Measurements from ENCODE around the gene TMEM41A. TPM values are rescaled to one million over a fixed set of nuclear protein-coding genes. Genes with fewer than 3 reads are reported as not detected.

TMEM41A gene
- 10 to 100 TPM; 16.3 to 20.4 TPM for total RNA-seq

DNA sequence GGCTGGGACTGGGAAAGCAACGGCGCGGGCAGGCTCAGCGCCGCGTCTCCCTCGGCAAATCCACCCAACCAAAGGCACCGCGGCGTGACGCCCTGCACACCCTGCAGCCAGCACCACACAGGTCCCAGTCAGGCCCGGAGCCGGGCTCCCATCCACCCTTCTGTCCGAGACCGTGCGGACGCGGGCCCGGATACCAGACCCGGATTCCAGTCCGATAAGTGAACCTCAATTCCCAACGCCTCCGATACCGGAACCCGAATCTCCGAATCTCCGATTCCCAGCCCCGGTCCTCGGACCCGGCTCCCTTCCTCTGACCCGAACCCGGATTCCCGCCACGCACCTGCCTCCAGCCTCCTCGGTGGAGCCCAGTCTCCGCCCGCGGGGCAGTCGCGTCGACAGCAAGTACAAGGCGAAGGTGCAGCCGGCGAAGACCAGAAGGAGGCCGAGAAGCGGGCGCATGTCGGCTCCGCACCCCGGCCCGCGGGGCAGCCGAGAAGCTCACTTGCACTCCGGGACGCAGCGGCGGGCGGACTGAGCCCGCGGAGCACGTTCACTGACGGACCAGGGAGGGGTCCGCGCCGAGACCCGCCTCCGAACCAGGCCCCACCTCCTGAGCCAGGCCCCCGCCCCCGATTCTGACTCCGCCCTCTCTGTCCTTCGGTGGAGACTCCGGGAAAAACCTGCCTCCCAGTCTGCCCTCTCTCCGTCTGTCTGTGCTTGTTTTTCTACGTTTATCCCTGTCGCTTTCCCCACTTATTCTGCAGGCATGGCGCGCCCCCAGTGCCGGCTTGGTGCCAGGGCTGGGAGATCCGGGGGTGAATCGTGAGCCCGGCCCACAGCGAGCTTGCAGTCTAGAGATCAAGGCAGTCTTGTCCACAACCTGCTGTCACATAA lies at the start of gene TMEM41A:
Gene TMEM41A (minus strand): TSS at position 533 of the 894 bp plus-strand sequence. CDS start 74 bp downstream, at position 459.
- no peaks in the 10 kb centered on the region for H3K27me3 Mint-ChIP-seq
- H3K4me1 Mint-ChIP-seq = peaks cover 20% of the 10 kb centered on the region
- H3K4me3 Mint-ChIP-seq = peak within 1 kb of the TSS; percentile 97
- peaks cover 19% of the 10 kb centered on the region for H3K36me3 Mint-ChIP-seq
- H3K27ac Mint-ChIP-seq = peak within 1 kb of the TSS; percentile 92
- H3K9me3 Mint-ChIP-seq (ENCODE audit: low read depth) = no peaks in the 10 kb centered on the region
- peak; percentile 93 for DNase-seq
- ATAC-seq = peak; percentile 98
- CTCF ChIA-PET = interaction anchor here (0.6 to 1.3 kb wide), 3 partner anchors 60 to 87 kb away, joined by 3 to 5 read pairs (median 4); partner anchors contain the start of gene SENP2

GRCh38 chr3:185540695-185541094 lies 41.9 kb upstream of the TMEM41A start:
- DNase-seq (no peak), ATAC-seq (no peak)
- Mint-ChIP-seq H3K36me3 (peaks cover 3% of the 10 kb centered on the region), H3K4me1 (peaks cover 12% of the 10 kb centered on the region), H3K9me3 (ENCODE audit: low read depth) (no peaks in the 10 kb centered on the region), H3K27me3 (peaks cover 2% of the 10 kb centered on the region), H3K27ac (no peak overlapping the region), H3K4me3 (no peak overlapping the region)
- CTCF ChIA-PET = no interaction called here

- Mint-ChIP-seq H3K27ac (no peak overlapping the region), H3K4me1 (peaks cover 12% of the 10 kb centered on the region), H3K9me3 (ENCODE audit: low read depth) (no peaks in the 10 kb centered on the region), H3K4me3 (no peak overlapping the region), H3K36me3 (peaks cover 3% of the 10 kb centered on the region), H3K27me3 (peaks cover 2% of the 10 kb centered on the region)
- CTCF ChIA-PET = no interaction called here
- DNase-seq (no peak), ATAC-seq (no peak)
Observed at GRCh38 chr3:185539934-185540333, 41.1 kb upstream of the TMEM41A start.

GRCh38 chr3:185537369-185537970 lies 38.6 kb upstream of the TMEM41A start:
- peaks cover 3% of the 10 kb centered on the region for H3K36me3 Mint-ChIP-seq
- peaks cover 2% of the 10 kb centered on the region for H3K27me3 Mint-ChIP-seq
- ATAC-seq = peak; percentile 97
- CTCF ChIA-PET = no interaction called here
- no peaks in the 10 kb centered on the region for H3K9me3 Mint-ChIP-seq (ENCODE audit: low read depth)
- DNase-seq = peak; percentile 65
- no peak overlapping the region for H3K4me3 Mint-ChIP-seq
- H3K27ac Mint-ChIP-seq = peak overlapping the region; percentile 75
- peaks cover 12% of the 10 kb centered on the region for H3K4me1 Mint-ChIP-seq

DNA sequence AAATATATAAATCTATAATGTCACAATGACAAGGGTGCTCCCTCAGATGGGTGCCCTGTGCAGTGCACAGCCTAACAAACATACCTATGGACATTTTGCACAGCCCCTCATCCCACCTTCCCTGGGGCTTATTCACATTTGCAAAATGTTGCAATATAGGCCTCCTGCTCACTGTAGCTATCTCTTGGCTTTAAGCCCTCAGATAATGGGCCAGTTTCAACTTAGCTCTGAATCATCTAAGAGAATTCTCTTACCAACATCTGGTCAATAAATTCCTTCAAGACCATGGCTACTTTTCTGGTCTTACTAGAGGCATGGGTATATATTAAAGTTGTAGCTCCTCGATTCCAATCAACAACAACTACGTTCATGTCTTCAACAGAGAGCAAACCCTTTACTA lies 35.7 kb upstream of the TMEM41A start:
- CTCF ChIA-PET = no interaction called here
- peaks cover 12% of the 10 kb centered on the region for H3K4me1 Mint-ChIP-seq
- ATAC-seq = no peak
- DNase-seq = no peak
- no peak overlapping the region for H3K27ac Mint-ChIP-seq
- H3K36me3 Mint-ChIP-seq = peaks cover 3% of the 10 kb centered on the region
- no peak overlapping the region for H3K4me3 Mint-ChIP-seq
- no peaks in the 10 kb centered on the region for H3K9me3 Mint-ChIP-seq (ENCODE audit: low read depth)
- H3K27me3 Mint-ChIP-seq = no peaks in the 10 kb centered on the region

DNA sequence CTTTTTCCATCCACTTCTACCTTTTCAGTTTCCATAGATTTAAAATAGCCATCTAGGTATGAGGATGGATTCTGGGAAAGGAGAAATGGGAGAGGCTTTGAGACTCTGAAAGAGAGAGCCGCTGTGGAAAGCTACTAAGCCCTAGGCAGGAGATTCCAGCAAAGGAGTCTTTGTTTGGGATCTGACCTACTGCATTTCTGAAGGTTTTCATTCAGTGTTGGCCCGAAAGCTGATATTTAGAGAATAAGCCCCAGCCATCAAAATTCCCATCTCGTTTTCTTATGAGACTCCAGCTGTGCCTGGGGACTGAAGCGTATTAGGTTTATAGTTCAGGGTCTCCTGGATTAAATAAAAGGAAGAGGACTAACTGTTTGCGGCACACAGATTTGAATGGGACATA lies 34.1 kb upstream of the TMEM41A start:
- CTCF ChIA-PET = no interaction called here
- Mint-ChIP-seq H3K27ac (no peak overlapping the region), H3K9me3 (ENCODE audit: low read depth) (no peaks in the 10 kb centered on the region), H3K36me3 (peaks cover 3% of the 10 kb centered on the region), H3K4me3 (no peak overlapping the region), H3K4me1 (peaks cover 11% of the 10 kb centered on the region), H3K27me3 (no peaks in the 10 kb centered on the region)
- ATAC-seq (no peak), DNase-seq (no peak)

DNA sequence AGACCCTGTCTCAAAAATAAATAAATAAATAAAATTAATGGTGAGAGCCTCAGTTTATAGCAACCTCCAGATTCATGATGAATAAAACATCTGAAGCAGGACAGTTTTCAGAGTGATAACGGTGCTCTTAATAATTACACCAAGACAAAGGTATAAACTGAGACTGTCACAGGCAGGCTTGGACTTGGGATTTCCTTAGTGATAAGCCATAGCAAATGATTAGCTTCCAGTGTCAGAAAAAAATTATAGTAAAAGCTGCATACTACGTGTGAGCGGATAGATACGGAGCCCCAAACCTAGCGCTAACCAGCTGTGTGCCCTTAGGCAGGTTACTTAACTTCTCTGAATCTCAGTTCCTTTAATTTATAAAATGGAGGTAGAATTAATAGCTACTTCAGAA lies 32.0 kb upstream of the TMEM41A start:
- Mint-ChIP-seq H3K27ac (no peak overlapping the region), H3K27me3 (no peaks in the 10 kb centered on the region), H3K4me1 (no peaks in the 10 kb centered on the region), H3K9me3 (ENCODE audit: low read depth) (no peaks in the 10 kb centered on the region), H3K4me3 (no peak overlapping the region), H3K36me3 (no peaks in the 10 kb centered on the region)
- CTCF ChIA-PET = interaction anchor here (0.9 kb wide), 1 partner anchor 10 kb away, joined by 3 read pairs; no protein-coding TSS in a partner anchor
- DNase-seq (no peak), ATAC-seq (no peak)

GRCh38 chr3:185528532-185528931 lies 29.7 kb upstream of the TMEM41A start:
- Mint-ChIP-seq H3K9me3 (ENCODE audit: low read depth) (no peaks in the 10 kb centered on the region), H3K36me3 (no peaks in the 10 kb centered on the region), H3K4me3 (no peak overlapping the region), H3K4me1 (no peaks in the 10 kb centered on the region), H3K27me3 (peaks cover 3% of the 10 kb centered on the region), H3K27ac (no peak overlapping the region)
- DNase-seq = no peak
- ATAC-seq = no peak
- CTCF ChIA-PET = no interaction called here

- no peak for DNase-seq
- Mint-ChIP-seq H3K4me3 (no peak overlapping the region), H3K27ac (no peak overlapping the region), H3K4me1 (no peaks in the 10 kb centered on the region), H3K9me3 (ENCODE audit: low read depth) (no peaks in the 10 kb centered on the region), H3K27me3 (peaks cover 4% of the 10 kb centered on the region), H3K36me3 (no peaks in the 10 kb centered on the region)
- CTCF ChIA-PET = no interaction called here
- no peak for ATAC-seq
Observed at GRCh38 chr3:185527364-185527763, 28.5 kb upstream of the TMEM41A start.

GRCh38 chr3:185526349-185526951 lies 27.6 kb upstream of the TMEM41A start:
- DNase-seq (no peak), ATAC-seq (no peak)
- Mint-ChIP-seq H3K4me3 (no peak overlapping the region), H3K36me3 (no peaks in the 10 kb centered on the region), H3K9me3 (ENCODE audit: low read depth) (no peaks in the 10 kb centered on the region), H3K27me3 (peaks cover 6% of the 10 kb centered on the region), H3K27ac (no peak overlapping the region), H3K4me1 (no peaks in the 10 kb centered on the region)
- CTCF ChIA-PET = no interaction called here

GRCh38 chr3:185521349-185522138 lies 22.7 kb upstream of the TMEM41A start:
- Mint-ChIP-seq H3K27ac (no peak overlapping the region), H3K36me3 (no peaks in the 10 kb centered on the region), H3K4me1 (no peaks in the 10 kb centered on the region), H3K27me3 (peaks cover 18% of the 10 kb centered on the region), H3K9me3 (ENCODE audit: low read depth) (no peaks in the 10 kb centered on the region), H3K4me3 (no peak overlapping the region)
- DNase-seq = no peak
- CTCF ChIA-PET = interaction anchor here (0.5 kb wide), 1 partner anchor 54 kb away, joined by 3 read pairs; no protein-coding TSS in a partner anchor
- ATAC-seq = no peak

DNA sequence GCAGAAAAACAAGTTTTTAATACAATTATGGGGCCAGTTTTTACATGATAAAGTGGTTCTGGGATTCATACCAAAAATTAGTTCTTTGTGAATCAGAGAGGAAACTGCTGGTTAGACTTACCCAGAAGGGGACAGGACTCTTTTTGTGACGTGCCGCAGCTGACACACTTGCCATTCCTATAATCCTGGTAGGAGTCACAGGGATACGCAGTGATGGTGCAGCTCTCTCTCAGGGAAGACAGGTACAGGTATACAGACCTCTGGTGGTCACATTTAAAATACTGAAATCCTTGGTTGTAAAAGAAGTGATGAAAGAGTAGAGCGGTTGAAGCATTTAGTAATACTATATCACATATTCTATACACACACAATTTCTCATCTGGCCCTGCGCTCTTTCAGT lies 20.2 kb upstream of the TMEM41A start:
- Mint-ChIP-seq H3K27me3 (peaks cover 26% of the 10 kb centered on the region), H3K27ac (no peak overlapping the region), H3K4me3 (no peak overlapping the region), H3K36me3 (no peaks in the 10 kb centered on the region), H3K4me1 (no peaks in the 10 kb centered on the region), H3K9me3 (ENCODE audit: low read depth) (no peaks in the 10 kb centered on the region)
- DNase-seq = no peak
- CTCF ChIA-PET = no interaction called here
- no peak for ATAC-seq

Measured in activated CD8-positive, alpha-beta memory T cell treated with anti-CD3 and anti-CD28 coated beads, Interleukin-2, amount 10 ng/mL, durations not matched to agents 7 days and 5 days (primary cell).